Sciatic nerve (tissue), 2 donors: ENCODE measurements around the gene ANXA3. TPM values are rescaled to one million over a fixed set of nuclear protein-coding genes. Genes with fewer than 3 reads are reported as not detected.
A peak's percentile ranks its signal among the peaks of the same experiment; 100 is the strongest.

ENCODE experiments used
- ATAC-seq: fragments of 200-7000 bp; cut with Tn5 transposase; one replicate; pipeline ENCODE4 v1.9.1; 2020; ENCODE audit warnings: mild to moderate bottlenecking, moderate library complexity
- DNase-seq: peaks from one replicate; pipeline ENCODE4 v3.0.0-alpha.2; 2020; ENCODE audit warnings: low spot score
- intact Hi-C: fragments of 100-400 bp; cut with DNase I; formaldehyde crosslinking; loops from one replicate; pipeline ENCODE4 v1.14.2; 2022
- total RNA-seq: library from RNA; stranded (reverse); fragmentation: NEBNext Ultra II Directional; extraction: Animal tissue kit (Norgen Biotek cat#: 25700); gene quantifications from one replicate; pipeline ENCODE4 v1.2.1, GENCODE V29; 2021
- donor health status: DM: no; HTN: no; CAD: no.
- donor health status: DM: no; HTN: no; CAD: no.

ANXA3 gene
- total RNA-seq, 1 donor from 2014 or later: 109 TPM

DNA sequence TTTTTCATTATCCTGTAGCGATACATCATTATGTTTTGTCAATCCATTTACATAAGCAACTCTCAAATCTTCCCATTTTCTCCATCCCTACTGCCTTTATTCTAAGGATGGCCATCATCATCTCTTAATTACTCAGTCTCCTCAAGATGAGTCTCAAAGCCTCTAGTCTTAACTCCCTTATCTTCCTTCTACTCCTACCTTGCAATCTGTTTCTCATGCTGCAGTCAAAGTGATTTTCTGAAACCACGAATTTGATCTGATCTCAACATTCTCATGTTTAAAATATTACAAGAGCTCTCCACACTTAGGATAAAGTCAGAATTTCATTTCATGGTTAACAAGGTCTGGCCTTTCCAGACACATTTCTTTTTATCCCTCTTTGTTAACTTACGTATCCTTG, 51.8 kb downstream of the ANXA3 start:
- ATAC-seq (no peak), DNase-seq (no peak)
- intact Hi-C loops: no loop called here

DNA sequence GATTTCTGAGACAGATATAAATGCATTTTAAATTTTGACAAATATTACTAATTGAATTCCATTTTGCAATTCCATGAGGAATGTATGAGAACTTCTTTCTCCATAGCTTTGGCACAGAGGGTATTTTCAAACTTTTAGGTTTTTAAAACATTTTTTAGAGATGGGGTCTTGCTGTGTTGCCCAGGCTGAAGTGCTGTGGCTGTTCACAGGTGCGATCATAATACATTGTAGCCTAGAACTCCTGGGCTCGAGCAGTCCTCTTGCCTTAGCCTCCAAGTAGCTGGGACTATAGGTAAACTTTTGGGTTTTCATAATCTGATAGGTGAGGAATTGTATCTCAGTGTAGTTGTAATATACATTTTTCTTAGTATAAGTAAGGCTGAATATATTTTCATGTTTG, 53.4 kb downstream of the ANXA3 start:
- no peak for DNase-seq
- no peak for ATAC-seq
- intact Hi-C loops: no loop called here

DNA sequence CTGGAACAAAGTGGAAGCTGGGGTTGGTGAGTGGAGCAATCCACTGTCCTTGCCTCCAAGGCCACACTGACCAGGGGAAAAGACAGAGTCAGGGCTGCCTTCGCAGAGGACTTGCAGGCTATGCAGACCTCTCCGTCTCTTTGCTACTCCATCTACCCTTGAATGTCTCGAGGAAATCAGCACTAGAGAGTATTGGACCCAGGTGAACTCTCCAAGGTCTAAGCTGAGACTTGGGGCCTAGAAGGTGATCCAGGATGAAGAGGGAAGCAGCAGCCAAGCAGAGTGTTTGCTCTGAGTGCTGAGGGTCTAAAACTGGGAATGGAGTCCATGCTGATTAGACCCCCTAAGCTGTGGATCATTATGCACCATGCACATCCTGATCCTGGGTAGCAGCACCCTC, 54.5 kb downstream of the ANXA3 start:
- DNase-seq (no peak), ATAC-seq (no peak)
- intact Hi-C loops: no loop called here

DNA sequence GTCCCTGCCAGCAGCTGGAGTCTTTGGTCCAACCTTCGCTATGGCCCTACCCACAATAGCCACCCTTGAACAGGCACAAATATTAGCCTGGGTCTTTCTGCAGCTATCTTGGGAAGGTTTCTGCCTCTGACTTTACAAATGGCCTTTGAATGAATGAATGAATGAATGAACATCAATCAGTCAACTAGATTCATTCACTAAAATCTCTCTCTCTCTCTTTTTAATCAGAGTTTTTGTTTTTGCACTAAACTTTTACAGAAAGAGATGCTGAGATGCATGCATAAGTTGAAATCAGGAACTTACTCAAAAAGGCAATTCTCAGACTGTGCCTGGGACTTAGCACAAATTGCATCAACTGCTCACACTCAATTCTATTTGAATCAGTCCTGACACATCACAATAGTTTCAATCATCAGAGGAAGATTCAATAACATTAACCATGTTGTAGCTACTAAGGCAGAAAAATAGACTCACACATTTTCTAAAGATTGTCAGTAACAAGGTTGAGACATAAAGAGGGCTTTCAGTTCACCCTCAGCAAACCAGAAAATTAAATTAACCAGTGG, 55.0 kb downstream of the ANXA3 start:
- ATAC-seq: no peak

DNA sequence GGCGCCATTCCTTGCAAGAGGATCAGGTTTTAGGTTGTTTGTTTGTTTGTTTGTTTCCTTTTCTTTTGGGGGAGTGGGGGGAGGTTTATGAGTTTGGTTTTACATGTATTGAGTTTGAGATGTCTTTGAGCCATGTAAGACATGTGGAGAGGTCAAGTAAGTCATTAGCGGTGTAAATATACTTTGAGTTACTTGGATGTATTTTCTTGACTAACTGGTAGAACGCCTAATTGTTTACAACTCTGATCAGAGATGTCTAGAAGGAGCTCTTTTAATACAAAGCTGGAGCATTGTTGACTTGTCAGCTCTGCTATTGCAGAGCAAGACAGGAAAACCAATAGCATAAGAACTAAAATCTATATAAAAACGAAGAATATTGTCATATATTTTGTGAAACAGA, 57.1 kb downstream of the ANXA3 start:
- intact Hi-C loops: no loop called here
- DNase-seq (no peak), ATAC-seq (no peak)

More for the DNA sequence above, 55.0 kb downstream of the ANXA3 start:
- DNase-seq: no peak
- intact Hi-C loops: loop anchor here (1.0 kb wide), 1 partner anchor 257 kb away; no protein-coding TSS in a partner anchor

DNA sequence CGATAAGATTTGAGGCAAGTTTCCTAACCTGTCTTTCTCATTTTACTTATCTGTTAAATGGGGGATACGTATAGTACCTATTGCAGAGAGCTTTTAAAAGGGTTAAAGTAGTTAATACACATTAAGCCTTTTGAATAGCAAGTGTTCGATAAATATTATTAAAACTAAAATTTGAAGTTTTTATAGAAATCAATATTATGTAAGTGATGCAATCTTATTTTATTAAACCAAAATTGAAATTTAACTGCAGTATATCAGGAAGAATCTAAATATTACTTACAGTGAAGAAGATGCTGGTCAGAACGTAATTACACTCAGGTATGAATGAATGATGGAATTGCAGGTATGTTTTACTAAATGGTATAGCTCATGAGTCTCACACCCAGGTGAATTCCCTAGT, 58.0 kb downstream of the ANXA3 start:
- intact Hi-C loops: no loop called here
- no peak for DNase-seq
- ATAC-seq: no peak

DNA sequence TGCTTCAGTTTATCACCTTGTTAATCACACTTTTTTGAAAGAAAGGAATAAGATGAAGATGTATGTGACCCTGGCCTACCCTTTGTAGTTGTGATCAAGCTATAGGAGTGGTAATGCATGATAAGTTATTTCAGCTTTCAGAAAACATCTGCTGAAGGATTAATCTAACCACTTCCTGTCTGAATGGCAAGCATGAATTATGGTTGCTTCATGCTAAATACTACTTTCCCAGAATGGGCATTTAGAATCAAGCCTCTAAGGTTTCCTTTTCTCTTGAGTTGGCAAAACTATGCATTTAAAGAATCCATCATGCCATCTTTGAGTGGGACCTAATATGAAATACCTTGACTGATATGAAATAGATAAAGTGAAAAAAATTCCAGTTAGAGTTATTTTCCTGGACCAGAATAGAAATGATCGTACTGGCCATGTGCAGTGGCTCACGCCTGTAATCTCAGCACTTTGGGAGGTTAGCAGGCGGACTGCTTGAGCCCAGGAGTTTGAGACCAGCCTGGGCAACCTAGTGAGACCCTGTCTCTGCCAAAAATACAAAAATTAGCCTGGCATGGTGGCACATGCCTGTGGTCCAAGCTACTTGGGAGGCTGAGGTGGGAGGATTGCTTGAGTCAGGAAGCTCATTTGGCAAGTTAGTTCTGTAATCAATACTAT, 59.1 kb downstream of the ANXA3 start:
- intact Hi-C loops: no loop called here

DNA sequence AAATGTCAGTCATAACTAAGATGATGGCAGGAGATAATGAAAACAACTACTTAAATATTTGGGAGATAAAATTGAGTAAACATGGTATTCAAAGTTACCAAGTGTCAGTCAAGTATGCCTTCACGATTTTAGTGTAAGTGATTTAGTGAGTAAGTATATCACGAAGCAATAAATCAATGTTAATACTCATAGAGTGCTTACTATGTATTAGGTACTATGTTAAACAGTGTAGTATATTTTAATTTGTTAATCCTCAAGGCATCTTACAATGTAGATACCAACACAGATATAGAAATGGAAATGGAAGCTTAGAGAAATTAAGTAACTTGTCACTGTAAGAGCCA, 59.6 kb downstream of the ANXA3 start:
- ATAC-seq: no peak
- intact Hi-C loops: no loop called here
- no peak for DNase-seq

More for the DNA sequence above, 59.1 kb downstream of the ANXA3 start:
- ATAC-seq (no peak), DNase-seq (no peak)

DNA sequence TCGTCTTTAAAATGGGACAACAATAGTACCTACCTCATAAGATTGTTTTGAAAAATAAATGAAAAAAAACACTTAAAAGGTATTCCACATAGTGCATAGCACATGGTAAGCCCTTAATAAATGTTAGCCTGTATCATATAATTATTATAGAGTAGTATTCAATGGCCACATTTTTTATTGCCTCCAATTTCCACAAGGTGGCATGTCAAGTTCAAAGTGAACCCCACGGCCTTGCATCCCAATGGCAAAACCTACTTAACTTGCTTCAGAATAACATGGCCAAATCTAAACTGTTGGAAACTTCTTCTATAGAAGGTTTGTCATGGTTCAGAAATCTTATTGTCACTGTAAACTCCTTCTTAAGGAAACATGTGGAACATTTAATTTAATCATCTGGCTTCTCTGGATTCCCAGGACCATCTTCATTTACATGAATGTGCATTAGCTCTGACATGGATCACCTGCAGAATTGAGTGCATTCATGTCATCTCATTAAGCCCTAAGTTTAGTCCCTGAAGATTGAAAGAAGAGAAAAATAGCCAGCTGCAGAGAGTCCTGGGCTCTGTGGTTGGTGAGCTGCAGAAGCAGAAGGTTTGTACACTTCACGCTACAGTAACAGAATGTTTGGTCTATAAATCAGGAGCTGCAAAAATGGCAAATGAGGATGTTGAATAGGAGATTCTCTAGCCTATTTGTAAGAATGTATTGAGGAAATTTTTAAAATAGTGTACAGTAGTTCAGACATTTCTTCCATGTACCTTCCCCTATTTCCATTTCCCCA, 61.0 kb downstream of the ANXA3 start:
- ATAC-seq (peak; percentile 82), DNase-seq (no peak)
- intact Hi-C loops: no loop called here

DNA sequence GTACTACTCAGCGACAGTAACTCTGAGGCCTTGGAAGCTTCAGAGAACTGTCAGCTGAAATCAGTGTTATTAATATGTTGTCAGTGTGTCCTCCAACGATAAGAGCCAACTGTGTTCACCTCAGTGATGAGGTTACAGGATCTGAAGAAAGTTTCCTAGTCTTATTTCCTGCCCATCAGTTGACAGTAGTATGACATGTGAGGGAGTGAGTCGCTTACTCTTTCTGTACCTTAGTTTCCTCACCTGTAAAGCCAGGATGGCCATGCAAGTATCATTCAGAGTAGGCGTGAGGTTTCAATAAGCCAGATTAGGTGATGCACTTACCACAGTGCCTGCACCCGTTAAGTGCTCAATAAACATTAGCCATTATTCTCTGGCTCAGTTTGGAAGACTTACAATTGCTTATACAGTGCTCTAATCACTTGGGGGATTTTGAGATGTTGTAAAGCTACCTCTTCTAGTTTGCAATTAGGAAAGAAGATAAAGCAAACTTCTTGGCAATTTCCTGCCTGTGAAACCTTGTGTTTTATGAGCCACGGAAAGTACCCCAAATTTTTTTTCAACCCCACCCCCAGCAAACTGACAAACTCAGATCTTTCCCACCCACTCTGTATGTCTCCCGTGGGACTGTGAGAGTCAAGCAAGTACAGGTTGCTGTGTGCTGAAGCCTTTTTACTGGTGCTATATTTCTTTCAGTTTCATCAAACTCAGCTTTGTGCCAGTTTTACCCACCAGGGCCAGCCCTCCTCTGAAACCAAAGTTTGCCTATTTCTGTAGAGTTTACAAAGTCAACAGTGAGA, 62.2 kb downstream of the ANXA3 start:
- no peak for ATAC-seq
- DNase-seq: no peak
- intact Hi-C loops: no loop called here

DNA sequence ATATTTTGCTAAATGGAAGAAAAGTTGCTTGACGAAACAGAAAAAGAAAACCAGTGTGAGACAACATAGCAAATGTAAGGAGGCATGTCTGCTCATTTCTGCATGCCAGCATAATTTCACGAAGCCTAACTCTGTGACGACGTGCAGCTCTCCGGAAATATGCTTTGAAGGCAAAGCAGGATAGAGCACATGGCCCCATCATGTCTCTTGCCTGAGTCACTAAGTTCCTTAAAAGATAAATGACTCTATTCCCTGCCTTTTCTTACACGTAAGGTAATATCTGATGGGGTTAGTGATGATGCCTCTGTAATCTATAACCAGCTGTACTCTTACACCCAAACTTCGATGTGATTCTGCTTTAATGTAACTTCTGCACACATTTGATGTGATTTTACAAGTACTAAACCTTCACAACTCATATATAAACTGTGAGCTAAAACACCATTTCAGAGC, 64.5 kb downstream of the ANXA3 start:
- intact Hi-C loops: no loop called here
- peak; percentile 16 for ATAC-seq
- no peak for DNase-seq

DNA sequence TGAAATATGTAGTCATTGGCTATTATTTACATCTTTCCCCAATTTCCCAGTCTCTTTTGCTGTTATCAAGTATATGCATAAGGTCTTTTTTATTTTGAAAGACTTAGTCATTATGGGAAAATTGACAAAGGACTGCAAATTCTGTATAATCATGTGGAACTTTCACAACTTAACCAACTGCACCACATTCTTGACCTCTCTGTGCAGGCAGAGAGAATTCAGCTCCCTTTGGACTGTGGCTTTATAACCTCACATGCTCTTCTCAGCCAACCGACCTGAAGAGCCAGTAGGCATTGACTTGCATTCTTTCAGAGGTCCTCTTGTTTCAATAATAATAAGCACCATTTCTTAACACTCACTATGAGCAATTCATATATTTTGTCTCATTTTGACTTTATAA, 66.9 kb downstream of the ANXA3 start:
- no peak for DNase-seq
- ATAC-seq: no peak
- intact Hi-C loops: no loop called here

DNA sequence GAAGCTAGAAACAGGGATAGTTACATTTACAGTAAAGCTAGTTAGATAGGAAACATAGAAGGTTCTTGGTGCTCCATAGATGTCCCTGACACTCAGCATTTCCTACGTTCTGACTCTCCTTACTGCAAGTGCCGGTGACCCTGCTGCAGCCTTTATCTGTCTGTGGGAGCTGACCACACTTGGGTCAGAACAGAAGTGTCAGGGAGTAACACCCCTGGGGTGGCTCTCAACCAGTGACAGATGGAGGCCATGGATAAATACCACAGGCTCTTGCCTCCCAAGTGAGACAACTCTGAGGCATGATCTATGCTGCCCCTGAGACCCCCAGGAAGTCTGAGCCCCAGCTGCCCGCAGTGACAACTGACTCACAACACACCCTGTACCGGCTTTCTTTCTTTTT, 69.8 kb downstream of the ANXA3 start:
- intact Hi-C loops: loop anchor here (10.0 kb wide), 1 partner anchor 163 kb away; no protein-coding TSS in a partner anchor
- no peak for DNase-seq
- no peak for ATAC-seq

DNA sequence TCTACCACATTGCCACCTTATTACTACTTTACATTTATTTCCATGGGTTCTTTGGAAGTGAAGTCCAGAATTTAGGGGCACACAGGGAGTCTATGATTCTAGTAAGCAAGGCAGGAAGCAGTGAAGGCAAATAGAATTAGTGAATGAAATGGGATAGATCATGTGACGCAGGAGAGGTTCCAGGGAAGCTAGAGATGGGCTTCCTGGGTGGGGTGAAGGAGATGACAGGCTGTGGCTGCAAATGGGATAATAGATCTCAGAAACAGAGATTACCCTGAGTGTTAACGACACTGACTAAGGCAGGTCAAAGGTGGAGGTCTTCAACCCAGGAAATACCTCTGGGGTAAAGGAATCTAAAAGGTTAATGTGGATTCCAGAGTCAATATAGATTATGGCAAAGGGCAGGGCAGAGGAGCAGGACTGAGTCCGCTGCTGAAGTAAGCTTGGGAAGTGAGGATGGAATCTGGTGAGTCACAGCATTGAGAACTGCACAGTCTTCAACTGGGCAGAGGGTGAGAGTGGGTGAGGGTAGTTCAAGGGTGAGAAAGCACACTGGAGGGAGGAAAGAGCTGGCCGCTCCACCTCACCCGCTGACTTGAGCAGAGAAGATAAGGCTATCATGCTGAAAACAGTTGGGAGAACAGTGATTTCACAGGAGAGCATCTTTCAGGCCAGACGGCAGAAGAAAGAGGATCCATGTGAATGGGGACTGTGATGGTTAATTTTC, 70.8 kb downstream of the ANXA3 start:
- intact Hi-C loops: loop anchor here (10.0 kb wide), 1 partner anchor 162 kb away; no protein-coding TSS in a partner anchor
- DNase-seq: no peak
- no peak for ATAC-seq

DNA sequence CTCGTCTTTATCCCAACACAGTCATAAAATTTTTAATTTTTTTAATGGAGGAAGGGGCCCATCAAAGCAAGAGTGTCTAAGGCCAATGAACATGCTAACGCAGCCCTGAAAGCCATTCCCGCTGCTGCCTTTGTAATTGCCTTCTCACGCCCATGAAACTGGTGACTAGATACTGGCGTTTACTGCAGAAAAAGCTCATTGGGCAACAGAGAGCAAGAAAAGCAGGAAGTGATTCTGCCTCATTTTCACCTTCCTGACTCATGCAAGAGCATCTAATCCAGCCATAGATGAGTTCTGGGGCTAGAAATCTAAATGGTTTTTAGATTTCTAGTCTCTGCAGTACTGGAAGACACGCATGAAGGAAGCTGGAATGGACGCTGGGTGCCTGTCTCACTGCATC, 72.5 kb downstream of the ANXA3 start:
- ATAC-seq (no peak), DNase-seq (no peak)
- intact Hi-C loops: loop anchor here (10.0 kb wide), 1 partner anchor 161 kb away; no protein-coding TSS in a partner anchor

DNA sequence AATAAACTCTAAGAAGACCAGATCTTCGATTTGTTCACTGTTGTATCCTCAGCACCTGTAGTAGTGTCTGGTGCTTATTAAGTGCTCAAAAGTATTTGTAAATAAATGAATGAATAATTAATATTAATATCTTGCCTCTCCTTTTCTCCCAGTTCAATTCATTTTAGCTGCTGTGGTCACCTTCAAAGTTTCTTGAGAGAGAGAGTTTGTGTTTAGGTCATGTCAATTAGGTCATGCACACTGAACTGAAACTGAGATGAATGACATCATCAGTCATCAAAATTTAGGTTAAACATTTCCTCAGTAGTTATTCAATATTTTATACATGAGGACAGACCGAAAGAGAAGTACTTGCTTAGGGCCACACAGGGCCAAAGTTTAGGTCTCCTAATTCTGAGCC, 73.5 kb downstream of the ANXA3 start:
- no peak for DNase-seq
- ATAC-seq: no peak
- intact Hi-C loops: loop anchor here (10.0 kb wide), 1 partner anchor 160 kb away; no protein-coding TSS in a partner anchor

DNA sequence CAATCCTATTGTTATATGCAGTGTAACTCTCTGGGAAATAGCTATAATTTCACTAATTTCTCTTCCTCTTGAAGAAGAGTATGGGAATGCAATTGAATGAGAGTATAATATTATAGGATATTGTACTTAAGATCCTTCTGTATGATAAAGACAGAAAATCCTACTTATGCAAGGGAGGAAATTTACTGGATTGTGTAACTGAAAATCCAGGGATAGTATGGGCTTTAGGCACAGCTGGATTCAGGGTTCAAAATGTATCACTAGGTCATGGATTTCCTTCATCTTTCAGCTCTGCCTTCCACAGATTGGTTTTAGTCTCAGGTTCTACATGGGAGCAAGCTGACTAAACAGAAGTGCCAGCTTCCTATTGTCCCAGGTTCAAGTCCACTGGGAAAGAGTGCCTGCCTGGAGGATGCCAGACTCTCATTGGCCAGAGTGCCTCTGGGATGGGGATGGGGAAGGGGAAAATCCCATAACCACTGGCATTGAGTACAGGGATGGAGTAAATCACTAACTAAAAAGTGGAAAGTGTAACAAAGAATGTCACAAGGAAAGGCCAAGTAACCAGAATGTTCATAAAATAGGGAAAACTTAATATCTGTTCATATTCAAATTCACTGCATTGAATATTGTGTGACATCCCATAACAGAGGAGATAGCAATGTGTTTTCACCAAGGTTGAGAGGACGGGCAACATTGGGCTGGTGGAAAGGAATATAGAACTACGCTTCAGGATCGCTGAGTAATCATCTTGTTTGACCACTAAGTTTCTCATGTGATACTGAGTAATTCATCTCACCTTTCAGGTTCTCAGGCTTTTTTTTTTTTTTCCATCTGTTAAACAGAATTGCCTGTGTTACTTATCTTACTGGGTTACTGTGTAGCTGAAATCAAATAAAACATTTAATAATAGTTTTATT, 75.7 kb downstream of the ANXA3 start:
- DNase-seq (no peak), ATAC-seq (no peak)
- intact Hi-C loops: loop anchor here (10.0 kb wide), 1 partner anchor 157 kb away; no protein-coding TSS in a partner anchor
